Skin of body (tissue), 2 donors: Measurements from ENCODE around the gene WWOX. TPM values are rescaled to one million over a fixed set of nuclear protein-coding genes. Genes with fewer than 3 reads are reported as not detected.
A peak's percentile ranks its signal among the peaks of the same experiment; 100 is the strongest.

ENCODE experiments used
- DNase-seq: peaks from one replicate; lab custom pipeline; 2025; lab: John Stamatoyannopoulos, UW
- total RNA-seq: library from RNA; depleted of rRNA; stranded (reverse); fragments of >200 nt; gene quantifications from one replicate; pipeline ENCODE4 v1.2.3, GENCODE V29; 2014

Gene WWOX
- total RNA-seq, 1 donor from 2014 or later, result 30.5 TPM

DNA sequence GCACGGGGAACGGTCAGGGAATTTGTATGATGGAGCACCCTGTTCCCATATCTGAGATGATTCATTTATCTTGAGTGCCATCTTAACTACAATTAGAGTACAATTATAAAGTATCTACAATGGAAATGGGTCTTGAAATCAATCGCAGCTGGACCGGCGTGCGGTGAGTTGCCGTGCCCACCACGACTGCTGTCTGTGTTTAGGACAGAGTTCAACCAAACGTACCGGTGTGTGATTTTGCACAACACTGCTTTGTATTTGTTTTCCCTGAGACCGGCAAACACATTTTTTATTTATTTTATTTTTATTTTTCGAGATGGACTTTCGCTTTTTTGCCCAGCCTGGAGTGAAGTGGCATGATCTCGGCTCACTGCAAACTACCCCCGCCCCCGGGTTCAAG is 457.0 kb downstream of the WWOX start:
- DNase-seq, result no peak

DNA sequence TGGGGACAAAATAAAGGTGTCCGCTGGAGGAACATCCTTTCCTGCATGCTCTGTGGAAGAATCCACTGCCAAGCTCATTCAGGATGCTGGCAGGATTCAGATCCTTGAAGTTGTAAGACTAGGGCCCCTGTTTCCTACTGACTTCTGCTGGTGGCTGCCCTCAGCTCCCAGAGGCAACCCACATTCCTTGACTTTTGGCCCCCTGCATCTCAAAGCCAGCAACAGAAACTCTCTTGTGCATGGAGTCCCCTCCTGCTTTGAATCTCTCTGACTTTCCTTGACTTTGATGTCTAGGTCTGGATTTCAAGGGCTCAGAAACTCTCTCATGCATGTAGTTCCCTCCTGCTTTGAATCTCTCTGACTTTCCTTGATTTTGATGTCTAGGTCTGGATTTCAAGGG is 461.5 kb downstream of the WWOX start:
- DNase-seq, result no peak

- DNase-seq, result no peak
Measured at GRCh38 chr16:78562111-78562510, 462.7 kb downstream of the WWOX start.

DNA sequence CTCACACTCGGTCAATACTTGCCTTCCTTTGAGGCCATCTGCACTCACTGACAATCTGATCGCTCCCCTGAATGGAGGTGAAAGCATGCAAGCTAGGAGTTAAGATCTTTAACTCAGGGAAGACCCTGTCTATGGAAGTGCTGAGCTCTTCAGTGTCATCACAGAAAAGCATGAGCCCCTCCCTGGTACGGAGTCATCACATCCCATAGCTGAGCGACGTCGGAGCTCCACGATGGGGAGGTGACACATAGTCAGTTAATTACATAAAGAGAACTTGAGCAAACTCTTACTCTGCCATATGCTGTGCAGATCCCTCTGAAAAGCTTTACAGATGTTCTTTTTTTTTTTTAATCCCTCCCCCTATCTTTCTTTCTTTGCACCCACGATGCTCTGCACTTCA is 463.2 kb downstream of the WWOX start:
- DNase-seq, result peak; percentile 56

DNA sequence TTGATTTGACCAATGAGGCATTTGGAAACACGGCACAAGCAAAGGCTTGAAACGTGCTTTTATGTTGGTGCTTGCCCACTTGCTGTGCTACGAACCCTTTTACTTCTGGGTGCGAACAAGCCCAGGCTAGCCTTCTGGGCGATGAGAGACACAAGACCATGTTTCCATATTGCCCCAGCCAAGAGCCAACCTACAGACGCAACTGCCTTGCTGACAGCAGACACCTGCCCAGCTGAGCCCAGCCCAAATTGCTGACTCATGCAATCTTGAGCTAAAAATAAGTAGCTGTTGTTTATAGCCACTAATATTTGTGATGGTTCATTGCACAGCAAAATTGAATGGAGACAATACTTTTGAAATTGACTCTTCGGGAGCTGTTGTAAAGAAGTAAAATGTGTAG is 464.5 kb downstream of the WWOX start:
- DNase-seq, result no peak

GRCh38 chr16:78566397-78567073 is 467.1 kb downstream of the WWOX start:
- no peak for DNase-seq

DNA sequence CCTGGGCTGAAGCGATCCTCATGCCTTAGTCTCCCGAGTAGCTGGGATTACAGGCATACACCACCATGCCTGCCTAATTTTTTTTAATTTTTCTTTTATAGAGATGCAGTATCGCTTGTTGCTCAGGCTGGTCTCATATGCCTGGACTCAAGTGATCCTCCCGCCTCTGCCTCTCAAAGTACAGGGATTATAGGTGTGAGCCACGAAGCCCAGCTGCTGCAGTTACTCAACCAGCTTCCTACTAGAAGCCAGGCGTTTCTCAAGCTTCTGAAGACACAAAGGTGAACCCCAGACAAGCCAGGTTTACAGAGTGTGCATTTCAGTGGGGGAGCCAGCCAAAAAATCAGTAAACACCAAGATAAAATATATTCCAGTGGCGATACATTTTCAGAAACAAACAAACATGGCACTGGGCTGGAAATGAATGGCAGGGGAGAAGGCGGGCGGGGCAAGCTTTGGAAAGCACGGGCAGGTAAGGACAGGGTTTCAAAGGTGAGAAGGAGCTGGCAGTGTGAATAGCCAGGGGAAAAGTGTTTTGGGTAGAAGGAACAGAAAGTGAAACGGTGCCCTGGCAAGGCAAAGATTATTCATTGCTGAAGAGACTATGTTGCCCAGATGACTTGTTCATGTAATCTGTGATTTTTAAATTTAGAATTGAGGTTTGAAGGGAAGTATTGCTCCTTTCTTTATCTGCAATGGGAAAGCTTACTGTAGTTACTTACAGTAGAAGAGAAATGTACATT is 471.1 kb downstream of the WWOX start:
- DNase-seq, result no peak

- DNase-seq, result no peak
Measured at GRCh38 chr16:78571434-78571833, 472.0 kb downstream of the WWOX start.

- DNase-seq, result no peak
Measured at GRCh38 chr16:78571898-78572358, 472.5 kb downstream of the WWOX start.

- DNase-seq, result no peak
Measured at GRCh38 chr16:78574571-78574970, 475.1 kb downstream of the WWOX start.

- no peak for DNase-seq
Measured at GRCh38 chr16:78576941-78577340, 477.5 kb downstream of the WWOX start.

DNA sequence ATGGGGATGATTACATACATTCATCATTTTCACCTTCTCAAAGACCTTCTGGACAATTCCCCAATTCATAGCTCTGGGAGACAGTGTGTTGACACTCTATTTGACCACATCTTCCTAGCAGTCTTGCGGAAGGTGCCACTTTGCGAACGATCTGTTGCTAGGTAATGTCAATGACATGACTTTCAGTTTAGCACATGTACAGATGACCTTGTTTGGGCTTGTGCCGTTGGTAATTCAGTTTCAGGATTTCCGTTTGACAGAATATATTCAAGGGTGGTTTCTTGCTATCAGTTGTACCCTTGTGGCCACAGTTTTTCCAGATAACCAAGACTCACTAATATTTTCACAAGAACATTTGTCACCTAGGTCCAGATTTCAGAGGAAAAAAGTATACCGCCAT is 478.2 kb downstream of the WWOX start:
- no peak for DNase-seq

DNA sequence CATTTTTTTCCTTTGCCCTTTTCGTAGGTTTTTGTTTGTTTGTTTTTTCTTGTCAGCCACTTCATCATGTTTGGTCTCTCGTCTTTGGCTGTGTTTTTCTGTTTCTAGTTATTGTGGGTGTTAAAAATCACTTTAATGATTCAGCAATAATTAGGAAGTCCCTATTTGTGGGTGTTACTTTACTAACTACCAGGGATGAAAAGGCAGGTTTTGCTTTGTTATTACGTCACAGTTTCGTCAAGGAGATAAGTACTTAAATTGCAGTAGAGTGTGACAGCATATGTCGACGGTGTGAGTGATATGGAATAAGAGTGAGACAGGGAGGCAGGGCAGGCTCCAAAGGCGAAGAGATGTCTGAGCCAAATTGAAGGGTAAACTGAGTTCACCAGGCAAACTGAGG is 479.6 kb downstream of the WWOX start:
- DNase-seq, result no peak

DNA sequence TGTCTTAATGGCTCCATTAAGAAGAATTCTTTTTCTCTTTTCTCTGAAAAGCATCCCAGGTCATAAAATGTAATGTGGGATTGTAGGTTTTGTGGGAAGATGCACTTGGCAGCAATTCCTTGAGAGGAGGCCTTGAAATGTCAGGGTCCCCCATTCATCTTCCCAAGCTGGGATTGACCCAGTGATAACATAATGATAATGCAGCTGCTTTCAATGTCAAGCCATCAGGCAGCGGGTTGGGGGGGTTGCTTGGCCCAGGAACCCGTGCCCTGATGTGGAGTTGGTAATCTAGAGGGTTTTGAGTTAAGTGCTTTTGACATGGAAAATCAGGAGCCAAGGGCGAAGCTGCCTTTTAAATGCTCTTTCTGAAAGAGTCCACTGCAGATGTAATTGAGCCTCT is 484.0 kb downstream of the WWOX start:
- DNase-seq, result no peak

DNA sequence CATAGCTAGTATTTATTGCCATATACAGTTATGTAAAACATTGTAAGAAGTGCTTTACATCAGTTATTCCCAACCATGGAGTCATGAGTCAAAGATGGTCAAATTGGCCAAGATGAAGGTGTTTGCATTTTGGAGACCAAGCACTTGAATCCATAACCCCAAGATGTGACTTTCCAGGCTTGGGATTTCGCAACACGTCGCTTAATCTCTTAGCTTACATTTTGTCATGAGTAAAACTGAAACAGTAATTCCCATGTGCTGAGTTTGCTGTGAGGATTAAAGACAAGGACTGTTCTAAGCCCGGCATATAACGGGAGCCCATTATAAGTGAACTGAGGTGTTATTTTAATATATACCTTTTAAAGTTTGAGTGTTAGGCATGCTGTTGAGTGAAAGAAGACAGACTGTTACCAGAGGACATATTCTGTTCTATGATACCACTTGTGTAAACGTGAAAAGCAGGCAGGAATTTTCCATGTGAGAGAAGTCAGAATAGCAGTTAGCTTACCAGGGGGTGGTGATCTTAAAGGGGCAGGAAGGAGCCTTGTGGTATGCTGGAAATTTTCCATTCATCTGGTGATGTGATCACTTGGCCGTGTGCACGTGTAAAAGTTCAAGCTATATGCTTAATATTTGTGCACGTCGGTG is 484.9 kb downstream of the WWOX start:
- DNase-seq, result no peak

GRCh38 chr16:78584991-78585390 is 485.5 kb downstream of the WWOX start:
- no peak for DNase-seq

DNA sequence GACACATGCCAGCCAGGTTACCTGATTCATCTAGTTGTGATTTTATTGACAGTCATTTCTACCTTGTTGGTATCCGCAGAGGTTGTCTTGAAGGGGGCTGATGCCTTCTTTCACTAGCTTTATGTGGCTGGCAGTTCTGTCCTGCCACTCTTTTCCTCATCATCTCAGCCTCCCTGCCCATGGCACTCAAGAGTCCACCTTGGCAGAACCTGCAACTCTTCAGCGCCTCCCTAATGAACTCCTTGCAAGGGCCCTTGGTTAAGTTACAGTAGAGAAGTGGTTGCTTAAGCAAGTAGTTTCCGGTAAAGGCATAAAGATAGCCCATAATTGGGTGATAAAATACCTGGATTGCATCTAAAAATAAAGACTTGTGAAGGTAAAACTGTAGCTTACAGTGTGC is 489.9 kb downstream of the WWOX start:
- no peak for DNase-seq

DNA sequence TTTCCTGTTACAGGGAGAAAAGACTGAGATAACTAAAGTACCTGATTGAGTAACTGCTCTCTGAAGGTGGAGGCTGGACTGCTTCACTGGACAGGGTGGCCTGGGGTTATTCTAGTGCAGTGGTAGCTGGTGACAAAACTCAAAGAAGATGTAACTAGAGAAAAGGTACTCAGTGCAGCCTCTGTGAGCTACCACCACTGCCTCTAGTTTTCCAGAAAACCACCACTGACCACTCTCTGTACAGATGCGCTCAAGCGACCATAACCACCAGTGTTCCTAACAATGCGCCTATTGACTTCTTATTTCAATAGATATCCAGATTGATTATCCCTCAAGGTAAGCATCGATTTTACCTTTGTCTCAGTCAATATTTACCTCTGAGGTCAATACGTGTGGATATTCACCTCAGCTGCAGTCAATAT is 492.2 kb downstream of the WWOX start:
- no peak for DNase-seq

DNA sequence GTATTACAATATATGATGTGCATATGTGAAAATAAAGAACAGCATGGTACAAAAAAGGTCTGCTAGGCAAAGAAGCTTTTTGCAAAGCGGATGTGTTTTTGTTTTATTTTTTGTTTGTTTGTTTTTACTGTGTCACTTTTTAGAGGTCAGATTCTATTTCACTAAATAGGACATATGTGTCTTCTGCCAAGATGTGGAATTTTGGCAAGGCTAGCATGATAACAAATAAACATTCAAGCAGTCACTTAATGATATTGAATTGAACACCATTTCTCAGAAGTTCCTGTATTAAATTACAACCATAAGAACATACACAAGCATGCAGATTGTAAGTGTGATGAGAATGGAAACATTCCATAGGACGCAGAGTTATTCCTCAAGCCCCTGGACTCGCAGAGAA is 492.7 kb downstream of the WWOX start:
- no peak for DNase-seq

DNA sequence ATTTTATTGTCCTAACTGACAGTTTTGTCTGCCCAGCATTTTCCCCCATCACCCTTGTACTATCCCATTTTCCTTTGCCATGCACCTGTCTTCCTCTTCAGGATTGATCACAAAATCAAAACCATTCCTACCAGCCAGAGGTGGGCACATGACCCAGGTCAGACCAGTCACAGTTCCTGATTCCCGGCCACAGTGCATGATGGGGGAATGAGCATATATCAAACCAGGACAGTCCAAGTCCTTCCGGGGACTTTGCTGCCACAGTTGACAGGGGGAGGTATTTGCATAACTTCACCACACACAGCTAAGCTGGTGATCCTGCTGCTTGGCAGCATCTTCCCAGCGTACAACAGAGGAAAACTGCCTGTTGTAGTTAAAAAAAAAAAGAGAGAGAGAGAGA is 493.9 kb downstream of the WWOX start:
- DNase-seq, result no peak

GRCh38 chr16:78594191-78594590 is 494.7 kb downstream of the WWOX start:
- DNase-seq, result no peak

GRCh38 chr16:78596348-78596995 is 497.0 kb downstream of the WWOX start:
- no peak for DNase-seq
